Lower lobe of right lung (tissue), 2 donors: Measurements from ENCODE around the gene RPUSD1. TPM values are rescaled to one million over a fixed set of nuclear protein-coding genes. Genes with fewer than 3 reads are reported as not detected.

Experiments used
- ATAC-seq, 2 donors: fragments of 200-7000 bp; cut with Tn5 transposase; one replicate each; pipeline ENCODE4 v1.9.1; 2020 to 2022; ENCODE audit warnings: mild to moderate bottlenecking in 2 of 2, moderate library complexity in 2 of 2
- DNase-seq: peaks from one replicate; pipeline ENCODE4 v3.0.0-alpha.2; 2020
- H3K27ac ChIP-seq: fragments of 200-600 bp; one replicate; pipeline ENCODE4 v1.8.0; 2022
- H3K27me3 ChIP-seq: fragments of 200-600 bp; one replicate; pipeline ENCODE4 v1.8.0; 2022; ENCODE audit warnings: low read depth
- H3K36me3 ChIP-seq: fragments of 200-600 bp; one replicate; pipeline ENCODE4 v1.8.0; 2022; ENCODE audit warnings: mild to moderate bottlenecking
- H3K4me1 ChIP-seq: fragments of 200-600 bp; one replicate; pipeline ENCODE4 v1.8.0; 2022
- H3K4me3 ChIP-seq: fragments of 200-600 bp; one replicate; pipeline ENCODE4 v1.8.0; 2022; ENCODE audit warnings: mild to moderate bottlenecking
- H3K9me3 ChIP-seq: fragments of 200-600 bp; one replicate; pipeline ENCODE4 v1.8.0; 2022
- CTCF ChIP-seq: fragments of 200-600 bp; IDR thresholded peaks from one replicate; pipeline ENCODE4 v1.8.0; 2022; ENCODE audit warnings: antibody characterized with exemption, mild to moderate bottlenecking
- intact Hi-C: fragments of 100-400 bp; cut with DNase I; formaldehyde crosslinking; loops from one replicate; pipeline ENCODE4 v1.11.0; 2022
- total RNA-seq: library from RNA; stranded (reverse); fragmentation: NEBNext Ultra II Directional; extraction: Animal tissue kit (Norgen Biotek cat#: 25700); gene quantifications from one replicate; pipeline ENCODE4 v1.2.1, GENCODE V29; 2021
- donor health status: DM: no; HTN: yes; CAD: no; lungs with severe emphysema.

RPUSD1 gene
- total RNA-seq, 1 donor from 2014 or later = 16.3 TPM

GRCh38 chr16:799111-799947, 11.1 kb upstream of the RPUSD1 start:
- Histone ChIP-seq H3K27me3 (peaks cover 32% of the 10 kb centered on the region), H3K4me3 (no peak overlapping the region), H3K36me3 (no peaks in the 10 kb centered on the region), H3K27ac (no peak overlapping the region), H3K9me3 (no peaks in the 10 kb centered on the region), H3K4me1 (no peaks in the 10 kb centered on the region)
- ATAC-seq (no peak), DNase-seq (no peak)
- intact Hi-C loops = no loop called here
- TF ChIP-seq CTCF = no peak

- intact Hi-C loops = no loop called here
- Histone ChIP-seq H3K36me3 (no peaks in the 10 kb centered on the region), H3K4me3 (no peak overlapping the region), H3K27ac (no peak overlapping the region), H3K27me3 (peaks cover 32% of the 10 kb centered on the region), H3K9me3 (no peaks in the 10 kb centered on the region), H3K4me1 (no peaks in the 10 kb centered on the region)
- no peak for TF ChIP-seq CTCF
- DNase-seq (no peak), ATAC-seq (no peak)
Observed at GRCh38 chr16:798666-799065, 10.5 kb upstream of the RPUSD1 start.

- Histone ChIP-seq H3K4me1 (no peaks in the 10 kb centered on the region), H3K9me3 (no peaks in the 10 kb centered on the region), H3K27me3 (peaks cover 32% of the 10 kb centered on the region), H3K27ac (no peak overlapping the region), H3K4me3 (no peak overlapping the region), H3K36me3 (no peaks in the 10 kb centered on the region)
- DNase-seq = no peak
- no peak for ATAC-seq
- no peak for TF ChIP-seq CTCF
- intact Hi-C loops = no loop called here
Observed at GRCh38 chr16:797686-798085, 9.5 kb upstream of the RPUSD1 start.

DNA sequence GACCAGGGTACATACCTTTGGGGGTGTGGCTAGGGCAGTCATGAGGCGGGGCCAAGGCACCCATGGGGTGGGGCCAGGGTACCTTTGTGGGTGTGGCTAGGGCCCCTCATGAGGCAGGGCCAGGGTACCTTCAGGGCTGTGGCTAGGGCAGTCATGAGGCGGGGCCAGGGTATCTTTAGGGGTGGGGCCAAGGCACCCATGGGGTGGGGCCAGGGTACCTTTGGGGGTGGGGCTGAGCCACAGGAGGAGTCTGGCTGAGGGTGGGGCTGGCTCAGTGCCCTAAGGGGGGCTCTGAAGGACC, 8.9 kb upstream of the RPUSD1 start:
- Histone ChIP-seq H3K27ac (no peak overlapping the region), H3K27me3 (peaks cover 32% of the 10 kb centered on the region), H3K4me3 (no peak overlapping the region), H3K9me3 (no peaks in the 10 kb centered on the region), H3K4me1 (no peaks in the 10 kb centered on the region), H3K36me3 (no peaks in the 10 kb centered on the region)
- TF ChIP-seq CTCF = no peak
- DNase-seq = no peak
- intact Hi-C loops = no loop called here
- ATAC-seq = no peak

- no peak overlapping the region for H3K4me3 ChIP-seq
- DNase-seq = no peak
Observed at GRCh38 chr16:796296-797119, 8.3 kb upstream of the RPUSD1 start.

More at GRCh38 chr16:796296-797119, 8.3 kb upstream of the RPUSD1 start:
- Histone ChIP-seq H3K4me1 (no peaks in the 10 kb centered on the region), H3K27ac (no peak overlapping the region), H3K36me3 (no peaks in the 10 kb centered on the region), H3K27me3 (peaks cover 29% of the 10 kb centered on the region), H3K9me3 (no peaks in the 10 kb centered on the region)
- ATAC-seq = no peak
- intact Hi-C loops = no loop called here
- no peak for TF ChIP-seq CTCF
